Tibial nerve (tissue), 4 donors: ENCODE measurements around the gene MAGT1. TPM values are rescaled to one million over a fixed set of nuclear protein-coding genes. Genes with fewer than 3 reads are reported as not detected.
"Not testable (repeated sequence)": the region's sequence is repeated elsewhere in the genome, so short reads cannot be mapped to it uniquely, and the experiment has no call there.

ENCODE experiments used
- DNase-seq, 2 donors: peaks; one replicate each; pipeline ENCODE4 v3.0.0-alpha.2; 2019; ENCODE audit warnings: low spot score in 2 of 2
- H3K27ac ChIP-seq, 4 donors: fragments of 200-600 bp; sonication (generic) in 3 of 4; one replicate each; pipeline ENCODE4 v1.5.1; 2017 to 2019; ENCODE audit warnings: mild to moderate bottlenecking in 1 of 4
- H3K27me3 ChIP-seq, 2 donors: fragments of 200-600 bp; sonication (generic) in 1 of 2; one replicate each; pipeline versions ENCODE4 v1.5.1 to v1.6.0; 2017 to 2019
- H3K36me3 ChIP-seq, 3 donors: fragments of 200-600 bp; sonication (generic); one replicate each; pipeline ENCODE4 v1.5.1; 2018 to 2019
- H3K4me1 ChIP-seq, 4 donors: fragments of 200-600 bp; sonication (generic) in 3 of 4; one replicate each; pipeline ENCODE4 v1.5.1; 2017 to 2019
- H3K4me3 ChIP-seq, 4 donors: fragments of 200-600 bp; sonication (generic) in 3 of 4; one replicate each; pipeline ENCODE4 v1.5.1; 2017 to 2019; ENCODE audit warnings: mild to moderate bottlenecking in 1 of 4, moderate library complexity in 1 of 4
- H3K9me3 ChIP-seq, 4 donors: fragments of 200-600 bp; sonication (generic) in 3 of 4; one replicate each; pipeline ENCODE4 v1.5.1; 2017 to 2019
- CTCF ChIP-seq, 5 experiments: fragments of 200-600 bp in 3 of 5; fragments of 450-650 bp in 2 of 5; sonication (generic) in 3 of 5; IDR thresholded peaks; one replicate each; pipeline ENCODE4 v1.5.1; 2016 to 2019; ENCODE audit warnings: antibody characterized with exemption in 5 of 5, mild to moderate bottlenecking in 3 of 5, moderate library complexity in 2 of 5
- EP300 ChIP-seq, 2 donors: sonication (generic); formaldehyde crosslinking; IDR thresholded peaks; one replicate each; pipeline ENCODE4 v1.6.1; 2017; ENCODE audit warnings: antibody characterized with exemption in 2 of 2, mild to moderate bottlenecking in 1 of 2
- POLR2A ChIP-seq, 2 donors: fragments of 450-650 bp; IDR thresholded peaks; one replicate each; pipeline ENCODE4 v1.6.1; 2017; ENCODE audit warnings: antibody characterized with exemption in 2 of 2, mild to moderate bottlenecking in 2 of 2, moderate library complexity in 2 of 2
- WGBS, 2 donors: methylation state at CpG; one replicate each; pipeline ENCODE4 v1.1.5; 2018; 5-methylcytosine and 5-hydroxymethylcytosine counted together
- total RNA-seq, 4 donors: library from RNA; depleted of rRNA; stranded (reverse); fragments of >200 nt; gene quantifications; one replicate each; pipeline ENCODE4 v1.1.0, GENCODE V29; 2016

MAGT1 gene
- total RNA-seq = 10 to 100 TPM; 52.7 to 59.0 (median 56.2) TPM

DNA sequence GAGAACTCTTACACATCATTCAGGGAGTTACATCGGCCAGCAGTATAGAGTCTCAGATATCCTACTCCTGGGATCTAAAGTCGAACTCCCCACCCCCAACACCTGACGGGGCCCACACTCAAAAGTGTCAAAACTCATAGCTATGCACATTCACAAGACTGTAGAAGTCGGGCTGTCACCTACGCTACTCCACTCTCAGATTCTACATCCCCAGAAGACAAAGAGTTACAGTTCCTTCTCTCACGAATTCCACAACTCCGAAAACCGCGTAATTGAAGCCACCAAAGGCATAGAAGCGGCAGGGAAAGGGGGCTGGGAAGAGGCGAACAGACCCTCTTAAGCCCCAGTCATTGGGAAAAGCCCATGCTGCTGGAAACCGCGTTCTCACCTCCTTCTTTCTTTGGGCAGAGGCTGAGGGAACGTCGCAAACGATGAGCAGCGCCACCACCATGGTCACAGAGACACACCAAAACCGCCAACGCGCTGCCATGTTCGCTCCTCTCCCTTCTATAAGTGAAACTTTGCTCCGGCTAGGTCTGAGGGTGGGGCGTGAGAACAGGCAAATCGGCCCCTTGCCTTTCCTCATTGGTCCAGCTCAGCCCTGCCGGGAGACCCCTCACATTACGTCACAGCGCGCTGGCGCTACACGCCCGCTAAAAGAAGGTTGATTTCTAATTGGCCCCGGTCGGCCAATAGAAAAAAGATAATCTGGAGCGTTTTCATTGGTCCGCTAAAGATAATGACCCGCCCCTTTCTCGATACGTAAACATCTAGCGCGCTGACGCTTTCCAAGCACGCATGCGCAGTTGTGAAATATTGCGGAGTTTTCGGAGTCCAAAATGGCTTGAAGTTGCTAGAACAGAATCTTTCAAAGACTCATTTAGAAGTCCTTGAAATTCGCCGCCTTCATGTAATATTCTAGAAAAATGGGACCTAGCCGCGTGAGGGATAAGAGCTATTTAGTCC is at the start of gene MAGT1:
Gene MAGT1, minus strand, starts transcription at position 515 of the 966 bp plus-strand sequence. Its CDS starts 25 bp downstream, at position 490.
- no peak for TF ChIP-seq CTCF (IDR thresholded peaks at IDR 0.05)
- TF ChIP-seq EP300 (IDR thresholded peaks at IDR 0.05) = peak; percentile 44 to 91
- TF ChIP-seq POLR2A (IDR thresholded peaks at IDR 0.05) = peak; percentile 43 to 67
- Histone ChIP-seq H3K4me1 (peaks cover 0 to 18% (median 0%) of the 10 kb centered on the region in 4 donors), H3K36me3 (no peaks in the 10 kb centered on the region), H3K4me3 (peak within 1 kb of the TSS; percentile 36 to 71 (median 53)), H3K27ac (peak within 1 kb of the TSS; percentile 87 to 97 (median 94)), H3K27me3 (no peaks in the 10 kb centered on the region), H3K9me3 (no peaks in the 10 kb centered on the region)
- DNase-seq = peak; percentile 80 to 81
- 0 to 43% methylated on average over 22 to 49 of the region's 49 CpGs for WGBS, 2 donors

DNA sequence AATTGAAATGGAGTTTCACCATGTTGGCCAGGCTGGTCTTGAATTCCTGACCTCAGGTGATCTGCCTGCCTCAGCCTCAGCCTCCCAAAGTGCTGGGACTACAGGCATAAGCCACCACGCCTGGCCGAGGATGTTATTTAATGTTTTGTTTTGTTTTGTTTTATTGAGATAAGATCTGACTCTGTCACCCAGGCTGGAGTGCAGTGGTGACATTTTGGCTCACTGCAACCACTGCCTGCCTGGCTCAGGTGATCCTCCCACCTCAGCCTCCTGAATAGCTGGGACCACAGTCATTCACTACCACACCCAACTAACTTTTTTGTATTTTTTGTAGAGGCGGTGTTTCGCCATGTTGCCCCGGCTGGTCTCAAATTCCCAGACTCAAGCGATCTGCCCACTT is 49.8 kb upstream of the MAGT1 start:
- 96% methylated on average over 6 of the region's 6 CpGs for WGBS, 2 donors

GRCh38 chrX:77938083-77938680 is 42.9 kb upstream of the MAGT1 start:
- TF ChIP-seq POLR2A (IDR thresholded peaks at IDR 0.05) (no peak), CTCF (IDR thresholded peaks at IDR 0.05) (no peak), EP300 (IDR thresholded peaks at IDR 0.05) (no peak)
- no peak for DNase-seq
- Histone ChIP-seq H3K36me3 (no peaks in the 10 kb centered on the region), H3K4me3 (no peak overlapping the region), H3K27me3 (no peaks in the 10 kb centered on the region), H3K27ac (no peak overlapping the region), H3K9me3 (no peaks in the 10 kb centered on the region), H3K4me1 (no peaks in the 10 kb centered on the region)
- 83 to 84% methylated on average over 4 of the region's 4 CpGs for WGBS, 2 donors

More for the DNA sequence above, 49.8 kb upstream of the MAGT1 start:
- H3K9me3 ChIP-seq, H3K4me3 ChIP-seq, DNase-seq, H3K27me3 ChIP-seq, H3K36me3 ChIP-seq, H3K27ac ChIP-seq, H3K4me1 ChIP-seq: not testable (repeated sequence)

GRCh38 chrX:77937291-77937690 is 42.1 kb upstream of the MAGT1 start:
- H3K36me3 ChIP-seq = no peaks in the 10 kb centered on the region
- H3K4me1 ChIP-seq = no peaks in the 10 kb centered on the region
- no peak overlapping the region for H3K27ac ChIP-seq
- WGBS, 2 donors = 62 to 76% methylated on average over 3 of the region's 3 CpGs
- no peak for TF ChIP-seq CTCF (IDR thresholded peaks at IDR 0.05)
- TF ChIP-seq EP300 (IDR thresholded peaks at IDR 0.05) = no peak
- no peak for TF ChIP-seq POLR2A (IDR thresholded peaks at IDR 0.05)
- no peak overlapping the region for H3K4me3 ChIP-seq
- DNase-seq = no peak
- H3K9me3 ChIP-seq = no peaks in the 10 kb centered on the region
- no peaks in the 10 kb centered on the region for H3K27me3 ChIP-seq

DNA sequence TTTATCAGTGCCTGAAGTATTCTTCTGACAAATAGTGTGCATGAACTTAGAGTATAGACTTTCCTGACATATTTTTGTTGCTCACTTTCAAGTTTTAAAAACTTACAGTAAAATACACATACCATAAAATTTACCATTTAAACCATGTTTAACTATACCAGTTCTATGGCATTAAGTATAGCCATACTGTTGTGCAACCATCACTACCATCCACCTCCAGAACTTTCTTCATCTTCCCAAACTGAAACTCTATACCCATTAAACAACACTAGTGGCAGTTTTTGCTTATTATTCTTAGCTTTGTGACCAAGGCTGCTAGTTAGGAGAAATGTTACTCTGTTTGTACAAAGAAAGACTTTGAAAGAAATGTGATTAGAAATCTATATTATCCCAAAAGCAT is 41.1 kb upstream of the MAGT1 start:
- H3K4me3 ChIP-seq = no peak overlapping the region
- no peak for TF ChIP-seq EP300 (IDR thresholded peaks at IDR 0.05)
- no peak for TF ChIP-seq POLR2A (IDR thresholded peaks at IDR 0.05)
- H3K4me1 ChIP-seq = no peaks in the 10 kb centered on the region
- no peak overlapping the region for H3K27ac ChIP-seq
- H3K9me3 ChIP-seq = no peaks in the 10 kb centered on the region
- no peaks in the 10 kb centered on the region for H3K36me3 ChIP-seq
- DNase-seq = no peak
- H3K27me3 ChIP-seq = no peaks in the 10 kb centered on the region

DNA sequence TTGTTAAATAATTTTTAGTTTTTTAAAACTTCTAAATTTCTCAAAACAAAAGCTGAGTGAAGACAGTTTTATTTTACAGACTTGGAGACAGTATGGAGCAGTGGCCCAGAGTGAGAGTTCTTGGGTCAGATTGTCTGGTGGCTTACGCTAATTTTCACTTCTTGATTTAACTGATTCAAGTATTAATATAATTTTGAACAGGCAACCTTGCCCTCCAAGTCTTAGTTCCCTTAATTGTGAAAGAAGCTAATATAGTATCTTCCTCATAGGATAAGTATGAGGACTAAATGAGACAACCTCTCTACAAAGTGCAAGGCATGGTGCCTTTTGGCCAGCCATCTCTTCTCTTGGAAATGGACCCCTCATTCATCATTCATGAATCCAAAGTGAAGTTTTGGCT is 40.7 kb upstream of the MAGT1 start:
- Histone ChIP-seq H3K27ac (no peak overlapping the region), H3K27me3 (no peaks in the 10 kb centered on the region), H3K4me1 (no peaks in the 10 kb centered on the region), H3K4me3 (no peak overlapping the region), H3K9me3 (no peaks in the 10 kb centered on the region), H3K36me3 (no peaks in the 10 kb centered on the region)
- TF ChIP-seq POLR2A (IDR thresholded peaks at IDR 0.05) (no peak), EP300 (IDR thresholded peaks at IDR 0.05) (no peak)
- no peak for DNase-seq
- WGBS, 2 donors = 73 to 80% methylated on average over 1 of the region's 1 CpG
